ENCODE measurements around the gene PRRX2.

GRCh38 chr9:129740174-129740573 is 74.7 kb downstream of the PRRX2 start:
- TF ChIP-seq, protein P1, sequence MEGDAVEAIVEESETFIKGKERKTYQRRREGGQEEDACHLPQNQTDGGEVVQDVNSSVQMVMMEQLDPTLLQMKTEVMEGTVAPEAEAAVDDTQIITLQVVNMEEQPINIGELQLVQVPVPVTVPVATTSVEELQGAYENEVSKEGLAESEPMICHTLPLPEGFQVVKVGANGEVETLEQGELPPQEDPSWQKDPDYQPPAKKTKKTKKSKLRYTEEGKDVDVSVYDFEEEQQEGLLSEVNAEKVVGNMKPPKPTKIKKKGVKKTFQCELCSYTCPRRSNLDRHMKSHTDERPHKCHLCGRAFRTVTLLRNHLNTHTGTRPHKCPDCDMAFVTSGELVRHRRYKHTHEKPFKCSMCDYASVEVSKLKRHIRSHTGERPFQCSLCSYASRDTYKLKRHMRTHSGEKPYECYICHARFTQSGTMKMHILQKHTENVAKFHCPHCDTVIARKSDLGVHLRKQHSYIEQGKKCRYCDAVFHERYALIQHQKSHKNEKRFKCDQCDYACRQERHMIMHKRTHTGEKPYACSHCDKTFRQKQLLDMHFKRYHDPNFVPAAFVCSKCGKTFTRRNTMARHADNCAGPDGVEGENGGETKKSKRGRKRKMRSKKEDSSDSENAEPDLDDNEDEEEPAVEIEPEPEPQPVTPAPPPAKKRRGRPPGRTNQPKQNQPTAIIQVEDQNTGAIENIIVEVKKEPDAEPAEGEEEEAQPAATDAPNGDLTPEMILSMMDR (conservative IDR thresholded peaks at IDR 0.05): no peak
- TF ChIP-seq ZFX (IDR thresholded peaks at IDR 0.05): no peak
